ENCODE measurements around the gene NT5DC2.

NT5DC2 gene

DNA sequence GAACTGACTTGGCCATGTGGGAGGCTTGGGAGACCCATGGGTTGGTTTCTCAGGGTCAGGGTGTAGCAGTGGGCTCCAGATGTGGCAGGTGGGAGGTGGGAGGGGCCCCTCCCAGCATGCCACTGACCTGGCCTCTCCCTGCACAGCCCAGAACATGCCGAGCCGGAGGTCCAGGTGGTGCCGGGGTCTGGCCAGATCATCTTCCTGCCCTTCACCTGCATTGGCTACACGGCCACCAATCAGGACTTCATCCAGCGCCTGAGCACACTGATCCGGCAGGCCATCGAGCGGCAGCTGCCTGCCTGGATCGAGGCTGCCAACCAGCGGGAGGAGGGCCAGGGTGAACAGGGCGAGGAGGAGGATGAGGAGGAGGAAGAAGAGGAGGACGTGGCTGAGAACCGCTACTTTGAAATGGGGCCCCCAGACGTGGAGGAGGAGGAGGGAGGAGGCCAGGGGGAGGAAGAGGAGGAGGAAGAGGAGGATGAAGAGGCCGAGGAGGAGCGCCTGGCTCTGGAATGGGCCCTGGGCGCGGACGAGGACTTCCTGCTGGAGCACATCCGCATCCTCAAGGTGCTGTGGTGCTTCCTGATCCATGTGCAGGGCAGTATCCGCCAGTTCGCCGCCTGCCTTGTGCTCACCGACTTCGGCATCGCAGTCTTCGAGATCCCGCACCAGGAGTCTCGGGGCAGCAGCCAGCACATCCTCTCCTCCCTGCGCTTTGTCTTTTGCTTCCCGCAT, 46.4 kb downstream of the NT5DC2 start:
- TF ChIP-seq CEBPB (IDR thresholded peaks at IDR 0.05) (no peak), TAF1 (IDR thresholded peaks at IDR 0.05; ENCODE audit: low read depth) (no peak), FOXM1 (IDR thresholded peaks at IDR 0.05; ENCODE audit: borderline replicate concordance, low read depth) (no peak), NFIC (IDR thresholded peaks at IDR 0.05) (no peak), RAD21 (IDR thresholded peaks at IDR 0.05; ENCODE audit: low read depth) (no peak), YY1 (IDR thresholded peaks at IDR 0.05; ENCODE audit: low read depth) (no peak)
- TF ChIP-seq, protein P1, sequence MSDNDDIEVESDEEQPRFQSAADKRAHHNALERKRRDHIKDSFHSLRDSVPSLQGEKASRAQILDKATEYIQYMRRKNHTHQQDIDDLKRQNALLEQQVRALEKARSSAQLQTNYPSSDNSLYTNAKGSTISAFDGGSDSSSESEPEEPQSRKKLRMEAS (IDR thresholded peaks at IDR 0.05): no peak
- TF ChIP-seq, protein P2, sequence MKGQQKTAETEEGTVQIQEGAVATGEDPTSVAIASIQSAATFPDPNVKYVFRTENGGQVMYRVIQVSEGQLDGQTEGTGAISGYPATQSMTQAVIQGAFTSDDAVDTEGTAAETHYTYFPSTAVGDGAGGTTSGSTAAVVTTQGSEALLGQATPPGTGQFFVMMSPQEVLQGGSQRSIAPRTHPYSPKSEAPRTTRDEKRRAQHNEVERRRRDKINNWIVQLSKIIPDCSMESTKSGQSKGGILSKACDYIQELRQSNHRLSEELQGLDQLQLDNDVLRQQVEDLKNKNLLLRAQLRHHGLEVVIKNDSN (IDR thresholded peaks at IDR 0.05): no peak

DNA sequence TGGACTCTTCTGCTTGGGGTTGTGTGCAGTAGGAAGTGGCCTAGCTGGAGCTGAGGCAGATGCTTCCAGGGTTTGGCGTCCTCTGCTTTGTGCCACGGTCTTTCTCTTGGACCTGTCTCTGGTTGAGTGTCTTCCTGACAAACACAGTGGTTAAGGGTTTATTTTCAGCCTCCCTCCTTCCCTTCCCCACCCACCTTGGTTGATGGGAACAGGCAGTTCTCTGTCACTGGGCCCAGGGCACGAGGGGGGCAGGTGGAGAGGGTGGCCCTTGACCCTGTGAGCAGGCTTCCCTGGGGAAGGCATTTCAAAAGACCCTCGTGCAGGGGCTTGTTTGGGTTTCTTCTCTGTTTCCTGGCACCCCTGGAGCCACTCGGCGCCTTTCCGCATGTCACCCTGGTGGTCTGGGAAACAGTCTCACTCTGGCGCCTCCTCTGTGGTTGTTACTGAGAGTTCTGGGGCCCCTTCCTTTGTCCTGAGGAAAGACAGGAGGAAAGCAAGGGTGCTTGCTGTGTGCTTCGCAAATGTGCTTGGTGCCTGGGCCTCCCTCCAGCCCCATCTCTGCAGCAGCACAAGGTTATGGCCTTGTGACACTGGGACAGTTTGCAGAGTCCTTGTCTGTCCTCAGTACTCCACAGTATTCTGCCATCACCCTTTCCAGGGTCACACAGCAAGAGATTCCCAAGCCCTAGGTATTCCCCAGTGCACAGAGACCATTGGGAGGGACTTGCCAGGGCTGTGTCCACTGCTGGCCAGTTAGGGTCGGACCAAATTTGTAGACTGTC, 48.8 kb downstream of the NT5DC2 start:
- TF ChIP-seq CEBPB (IDR thresholded peaks at IDR 0.05): no peak
- TF ChIP-seq, protein P1 (IDR thresholded peaks at IDR 0.05): no peak
- no peak for TF ChIP-seq TEAD4 (IDR thresholded peaks at IDR 0.05)
- no peak for TF ChIP-seq RAD21 (IDR thresholded peaks at IDR 0.05; ENCODE audit: low read depth)
- TF ChIP-seq, protein P3, sequence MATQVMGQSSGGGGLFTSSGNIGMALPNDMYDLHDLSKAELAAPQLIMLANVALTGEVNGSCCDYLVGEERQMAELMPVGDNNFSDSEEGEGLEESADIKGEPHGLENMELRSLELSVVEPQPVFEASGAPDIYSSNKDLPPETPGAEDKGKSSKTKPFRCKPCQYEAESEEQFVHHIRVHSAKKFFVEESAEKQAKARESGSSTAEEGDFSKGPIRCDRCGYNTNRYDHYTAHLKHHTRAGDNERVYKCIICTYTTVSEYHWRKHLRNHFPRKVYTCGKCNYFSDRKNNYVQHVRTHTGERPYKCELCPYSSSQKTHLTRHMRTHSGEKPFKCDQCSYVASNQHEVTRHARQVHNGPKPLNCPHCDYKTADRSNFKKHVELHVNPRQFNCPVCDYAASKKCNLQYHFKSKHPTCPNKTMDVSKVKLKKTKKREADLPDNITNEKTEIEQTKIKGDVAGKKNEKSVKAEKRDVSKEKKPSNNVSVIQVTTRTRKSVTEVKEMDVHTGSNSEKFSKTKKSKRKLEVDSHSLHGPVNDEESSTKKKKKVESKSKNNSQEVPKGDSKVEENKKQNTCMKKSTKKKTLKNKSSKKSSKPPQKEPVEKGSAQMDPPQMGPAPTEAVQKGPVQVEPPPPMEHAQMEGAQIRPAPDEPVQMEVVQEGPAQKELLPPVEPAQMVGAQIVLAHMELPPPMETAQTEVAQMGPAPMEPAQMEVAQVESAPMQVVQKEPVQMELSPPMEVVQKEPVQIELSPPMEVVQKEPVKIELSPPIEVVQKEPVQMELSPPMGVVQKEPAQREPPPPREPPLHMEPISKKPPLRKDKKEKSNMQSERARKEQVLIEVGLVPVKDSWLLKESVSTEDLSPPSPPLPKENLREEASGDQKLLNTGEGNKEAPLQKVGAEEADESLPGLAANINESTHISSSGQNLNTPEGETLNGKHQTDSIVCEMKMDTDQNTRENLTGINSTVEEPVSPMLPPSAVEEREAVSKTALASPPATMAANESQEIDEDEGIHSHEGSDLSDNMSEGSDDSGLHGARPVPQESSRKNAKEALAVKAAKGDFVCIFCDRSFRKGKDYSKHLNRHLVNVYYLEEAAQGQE (IDR thresholded peaks at IDR 0.05; ENCODE audit: low read depth): no peak
- TF ChIP-seq CREB1 (IDR thresholded peaks at IDR 0.05; ENCODE audit: low read depth): no peak
- no peak for TF ChIP-seq NFIC (IDR thresholded peaks at IDR 0.05)
- TF ChIP-seq YY1 (IDR thresholded peaks at IDR 0.05; ENCODE audit: low read depth): no peak

DNA sequence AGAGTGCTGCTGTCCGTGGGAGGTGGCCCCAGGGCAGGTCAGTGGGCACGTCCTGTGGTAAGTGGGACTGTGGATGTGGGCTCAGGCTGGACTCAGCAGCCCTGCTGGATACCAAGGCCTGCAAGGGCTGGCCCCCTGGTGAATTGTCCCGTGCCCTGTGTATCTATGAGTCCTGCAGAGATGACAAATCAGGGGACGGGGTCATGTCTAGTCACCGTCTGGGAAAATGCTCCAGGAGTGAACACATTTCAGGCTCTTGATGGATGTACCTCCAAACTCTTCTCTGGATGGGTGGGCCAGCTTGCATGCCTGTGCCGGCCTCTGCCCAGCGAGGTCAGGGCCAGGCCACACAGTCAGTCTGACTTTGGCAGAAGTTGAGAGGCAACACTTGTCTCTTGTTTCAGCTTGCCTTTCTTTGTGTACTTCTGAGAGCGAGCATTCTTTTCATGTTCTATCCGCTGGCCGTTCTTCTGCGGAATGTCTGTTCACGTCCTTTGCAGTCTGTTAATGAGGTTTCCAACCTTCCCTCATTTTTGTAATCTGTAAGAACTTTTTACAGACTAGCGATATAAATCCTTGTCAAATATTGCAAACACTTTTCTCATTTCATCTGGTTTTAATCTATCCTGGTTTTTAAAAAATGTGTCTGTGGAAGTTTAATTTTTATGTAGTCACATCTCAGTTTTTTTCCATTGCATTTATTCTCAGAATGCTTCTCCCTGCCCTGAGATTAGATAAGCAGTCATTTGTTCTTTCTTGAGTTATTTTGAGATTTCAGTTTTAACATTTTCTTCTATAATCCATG, 49.9 kb downstream of the NT5DC2 start:
- TF ChIP-seq EGR1 (IDR thresholded peaks at IDR 0.05): no peak
- TF ChIP-seq TEAD4 (IDR thresholded peaks at IDR 0.05): no peak
- TF ChIP-seq, protein P2 (IDR thresholded peaks at IDR 0.05): no peak
- no peak for TF ChIP-seq ZBTB7A (IDR thresholded peaks at IDR 0.05; ENCODE audit: low read depth)
- no peak for TF ChIP-seq CREB1 (IDR thresholded peaks at IDR 0.05; ENCODE audit: low read depth)
- TF ChIP-seq EP300 (IDR thresholded peaks at IDR 0.05; ENCODE audit: borderline replicate concordance): no peak
- no peak for TF ChIP-seq TCF12 (IDR thresholded peaks at IDR 0.05; ENCODE audit: low read depth)
- no peak for TF ChIP-seq RAD21 (IDR thresholded peaks at IDR 0.05; ENCODE audit: low read depth)
- no peak for TF ChIP-seq CEBPB (IDR thresholded peaks at IDR 0.05)
- no peak for TF ChIP-seq TAF1 (IDR thresholded peaks at IDR 0.05; ENCODE audit: low read depth)
- TF ChIP-seq YY1 (IDR thresholded peaks at IDR 0.05; ENCODE audit: low read depth): no peak
- TF ChIP-seq, protein P3 (IDR thresholded peaks at IDR 0.05; ENCODE audit: low read depth): no peak
- no peak for TF ChIP-seq NFIC (IDR thresholded peaks at IDR 0.05)
- TF ChIP-seq, protein P1 (IDR thresholded peaks at IDR 0.05): no peak
- no peak for TF ChIP-seq FOXM1 (IDR thresholded peaks at IDR 0.05; ENCODE audit: borderline replicate concordance, low read depth)

DNA sequence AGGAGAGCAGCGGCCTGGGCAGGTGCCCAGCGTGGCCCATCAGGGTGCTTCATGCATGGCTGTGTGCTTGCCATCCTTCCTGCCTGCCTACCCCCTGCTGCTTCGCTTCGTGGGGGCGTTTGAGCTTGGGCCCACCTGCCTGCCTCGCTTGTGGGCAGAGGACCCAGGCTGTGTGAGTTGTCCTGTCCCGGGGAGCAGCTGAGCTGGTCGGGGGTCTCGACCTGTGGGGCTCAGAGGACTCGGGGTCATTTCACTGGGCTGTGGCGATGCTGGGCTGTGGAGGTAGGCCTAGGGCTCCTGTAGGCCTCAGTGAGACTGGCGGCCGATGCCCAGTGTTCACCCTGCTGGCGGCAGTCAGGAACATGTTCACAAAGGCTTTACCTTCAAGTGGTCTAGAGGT, 50.6 kb downstream of the NT5DC2 start:
- TF ChIP-seq NFIC (IDR thresholded peaks at IDR 0.05): no peak
- no peak for TF ChIP-seq TEAD4 (IDR thresholded peaks at IDR 0.05)
- TF ChIP-seq, protein P3 (IDR thresholded peaks at IDR 0.05; ENCODE audit: low read depth): no peak
- TF ChIP-seq CREB1 (IDR thresholded peaks at IDR 0.05; ENCODE audit: low read depth): no peak
- no peak for TF ChIP-seq FOXM1 (IDR thresholded peaks at IDR 0.05; ENCODE audit: borderline replicate concordance, low read depth)
- TF ChIP-seq RAD21 (IDR thresholded peaks at IDR 0.05; ENCODE audit: low read depth): no peak
- TF ChIP-seq YY1 (IDR thresholded peaks at IDR 0.05; ENCODE audit: low read depth): no peak
- TF ChIP-seq, protein P2 (IDR thresholded peaks at IDR 0.05): no peak
- TF ChIP-seq EGR1 (IDR thresholded peaks at IDR 0.05): no peak
- no peak for TF ChIP-seq CEBPB (IDR thresholded peaks at IDR 0.05)
- no peak for TF ChIP-seq EP300 (IDR thresholded peaks at IDR 0.05; ENCODE audit: borderline replicate concordance)
- no peak for TF ChIP-seq TCF12 (IDR thresholded peaks at IDR 0.05; ENCODE audit: low read depth)
- TF ChIP-seq ZBTB7A (IDR thresholded peaks at IDR 0.05; ENCODE audit: low read depth): no peak
- TF ChIP-seq, protein P1 (IDR thresholded peaks at IDR 0.05): no peak
- TF ChIP-seq TAF1 (IDR thresholded peaks at IDR 0.05; ENCODE audit: low read depth): no peak

Measured in Ishikawa (cell line).